HL-60 (cell line): ENCODE measurements around the gene SETD3.

Experiments used
- CTCF ChIP-seq: IDR thresholded peaks from one replicate; pipeline ENCODE4 v1.5.1; 2011; ENCODE audit warnings: low read length, control low read depth, inconsistent platforms; ENCODE audit not compliant: insufficient read depth
- GABPA ChIP-seq: IDR thresholded peaks from 2 replicates; pipeline ENCODE4 v1.6.1; 2012; ENCODE audit warnings: low read depth
- POLR2AphosphoS5 ChIP-seq: IDR thresholded peaks from 2 replicates; pipeline ENCODE4 v1.6.1; 2012; ENCODE audit warnings: low read depth
- SPI1 ChIP-seq: IDR thresholded peaks from 2 replicates; pipeline ENCODE4 v1.6.1; 2012; ENCODE audit warnings: low read depth, mild to moderate bottlenecking, borderline replicate concordance

- TF ChIP-seq CTCF (no peak), SPI1 (no peak), GABPA (no peak), POLR2AphosphoS5 (no peak)
These were observed 13.9 kb downstream of the SETD3 start for GRCh38 chr14:99466758-99467157.
